ENCODE measurements around the gene RABAC1.

GRCh38 chr19:41945135-41945766, 13.9 kb downstream of the RABAC1 start:
- TF ChIP-seq CTCF (IDR thresholded peaks at IDR 0.05) (no peak), POLR2A (IDR thresholded peaks at IDR 0.05) (no peak)
